GM18861 (cell line): Measurements from ENCODE around the gene GCFC2.

Experiments used
- ATAC-seq: cut with Tn5 transposase; IDR thresholded peaks from one replicate; pipeline ENCODE4 v1.9.1; 2021; ENCODE audit not compliant: unreplicated experiment

The GCFC2 gene

GRCh38 chr2:75632091-75632701, 78.5 kb downstream of the GCFC2 start:
- ATAC-seq, result no peak

- peak; percentile 78 for ATAC-seq
These were observed 82.7 kb downstream of the GCFC2 start for GRCh38 chr2:75627902-75628504.

- ATAC-seq, result no peak
These were observed 87.8 kb downstream of the GCFC2 start for GRCh38 chr2:75622929-75623328.

- no peak for ATAC-seq
These were observed 88.2 kb downstream of the GCFC2 start for GRCh38 chr2:75622500-75622899.

- ATAC-seq, result no peak
These were observed 89.5 kb downstream of the GCFC2 start for GRCh38 chr2:75621228-75621627.

GRCh38 chr2:75619956-75620740, 90.6 kb downstream of the GCFC2 start:
- ATAC-seq, result no peak

GRCh38 chr2:75616933-75617332, 93.8 kb downstream of the GCFC2 start:
- no peak for ATAC-seq

- ATAC-seq, result no peak
These were observed 94.3 kb downstream of the GCFC2 start for GRCh38 chr2:75616406-75616805.

GRCh38 chr2:75614162-75614651, 96.5 kb downstream of the GCFC2 start:
- ATAC-seq, result no peak

- no peak for ATAC-seq
These were observed 97.9 kb downstream of the GCFC2 start for GRCh38 chr2:75612862-75613243.
